ENCODE results near the gene RFC4. TPM values are rescaled to one million over a fixed set of nuclear protein-coding genes. Genes with fewer than 3 reads are reported as not detected.
A peak's percentile ranks its signal among the peaks of the same experiment; 100 is the strongest.

Gene RFC4
- total and polyA plus RNA-seq, 9 of the 15 experiments (the other 6 are each of a cell fraction or from before 2014, with no cell fraction given): 105 to 227 (median 180) TPM

- TF ChIP-seq ZNF12 (CRISPR knock-in tag; IDR thresholded peaks at IDR 0.05) (no peak), PURB (CRISPR knock-in tag; IDR thresholded peaks at IDR 0.05; ENCODE audit: low read depth) (no peak), FOSL1 (tag; conservative IDR thresholded peaks at IDR 0.05) (peak; percentile 71), LCOR (CRISPR knock-in tag; IDR thresholded peaks at IDR 0.05) (no peak), NFATC3 (IDR thresholded peaks at IDR 0.05) (no peak), ZEB2 (IDR thresholded peaks at IDR 0.05) (peak; percentile 76), ZBTB49 (CRISPR knock-in tag; IDR thresholded peaks at IDR 0.05; ENCODE audit: borderline replicate concordance) (no peak), KDM4B (IDR thresholded peaks at IDR 0.05; ENCODE audit: borderline replicate concordance in 2 of 2, low read depth in 1 of 2) (no peak), TGIF2 (CRISPR knock-in tag; IDR thresholded peaks at IDR 0.05) (no peak), ZBTB34 (CRISPR knock-in tag; IDR thresholded peaks at IDR 0.05) (no peak), TSC22D4 (tag; IDR thresholded peaks at IDR 0.05) (no peak), POLR3A (IDR thresholded peaks at IDR 0.05; ENCODE audit: borderline replicate concordance, extremely low read depth, insufficient read depth, insufficient read length) (no peak), ID3 (CRISPR knock-in tag; IDR thresholded peaks at IDR 0.05) (no peak), ID3 (tag; IDR thresholded peaks at IDR 0.05) (no peak), ESRRA (IDR thresholded peaks at IDR 0.05; ENCODE audit: borderline replicate concordance, low read depth) (peak; percentile 77), RBM39 (optimal IDR thresholded peaks at IDR 0.05; ENCODE audit: low read depth, low read length) (no peak), FOXK1 (CRISPR knock-in tag; IDR thresholded peaks at IDR 0.05; ENCODE audit: borderline replicate concordance) (no peak)
These were observed 46.0 kb downstream of the RFC4 start (continued) for GRCh38 chr3:186760141-186760833.

Measured in K562 (cell line).